H1 (cell line): ENCODE results near the gene RELN. TPM values are rescaled to one million over a fixed set of nuclear protein-coding genes. Genes with fewer than 3 reads are reported as not detected.

Experiments used
- CTCF ChIA-PET: fragments of 300-600 bp; sonication (Branson Sonifier 250); formaldehyde crosslinking; loops from one replicate; lab custom pipeline; 2021; ENCODE audit not compliant: partially characterized antibody; lab: Charles Lee
- POLR2A ChIA-PET: fragments of 300-600 bp; sonication (Branson Sonifier 250); formaldehyde crosslinking; loops from one replicate; lab custom pipeline; 2021; ENCODE audit warnings: inconsistent platforms; ENCODE audit not compliant: partially characterized antibody; lab: Charles Lee
- DNase-seq, 2 experiments: peaks; one replicate each; pipeline versions ENCODE4 v3.0.0 to v3.0.0-alpha.2; 2010 to 2022; ENCODE audit warnings: low spot score in 2 of 2, low read depth in 1 of 2, mixed read lengths in 1 of 2
- FAIRE-seq: peaks from 2 replicates; lab custom pipeline; 2011; peaks lifted over from hg19 to GRCh38; lab: Jason Lieb, UNC
- H2AFZ ChIP-seq: 2 replicates; pipeline ENCODE4 v1.8.1; 2012; ENCODE audit warnings: low read length, inconsistent platforms
- H2AK5ac ChIP-seq: 2 replicates; pipeline ENCODE4 v1.6.1; 2013; ENCODE audit warnings: low read depth, low read length
- H2BK120ac ChIP-seq: replicated peaks from 2 replicates; pipeline ENCODE3; 2013; ENCODE audit warnings: low read depth, low read length, inconsistent platforms
- H2BK12ac ChIP-seq: 2 replicates; pipeline ENCODE4 v1.6.1; 2013; ENCODE audit warnings: low read depth, low read length
- H2BK15ac ChIP-seq: 2 replicates; pipeline ENCODE4 v1.6.1; 2013; ENCODE audit warnings: low read length
- H2BK20ac ChIP-seq: 2 replicates; pipeline ENCODE4 v1.6.1; 2013; ENCODE audit warnings: low read length
- H2BK5ac ChIP-seq: 2 replicates; pipeline ENCODE4 v1.6.1; 2013; ENCODE audit warnings: low read depth, low read length
- H3K14ac ChIP-seq: 2 replicates; pipeline ENCODE4 v1.6.1; 2013; ENCODE audit warnings: inconsistent platforms; ENCODE audit not compliant: insufficient read length
- H3K18ac ChIP-seq: 2 replicates; pipeline ENCODE4 v1.6.1; 2013; ENCODE audit warnings: low read length; ENCODE audit errors: extremely low read depth
- H3K23ac ChIP-seq: 2 replicates; pipeline ENCODE4 v1.6.1; 2013; ENCODE audit warnings: inconsistent platforms; ENCODE audit not compliant: insufficient read length
- H3K23me2 ChIP-seq: 2 replicates; pipeline ENCODE4 v1.6.1; 2013; ENCODE audit warnings: low read depth, low read length
- H3K27ac ChIP-seq: 2 replicates; pipeline ENCODE4 v1.6.1; 2011; ENCODE audit warnings: low read depth, low read length, inconsistent platforms
- H3K27me3 ChIP-seq, 4 experiments: replicated peaks in 1 of 4; 1 replicate in 1 of 4; 2 replicates in 3 of 4; pipeline versions ENCODE4 v1.6.1 to v1.8.1; 2011 to 2013; ENCODE audit warnings: low read length in 3 of 4, mild to moderate bottlenecking in 3 of 4, inconsistent platforms in 2 of 4, mixed read lengths in 2 of 4, moderate library complexity in 1 of 4; ENCODE audit not compliant: control insufficient read depth in 3 of 4, insufficient read depth in 3 of 4; ENCODE audit errors: extremely low read depth in 1 of 4
- H3K36me3 ChIP-seq, 4 experiments: 2 replicates each; pipeline versions ENCODE4 v1.6.1 to v1.8.1; 2011 to 2013; ENCODE audit warnings: mild to moderate bottlenecking in 4 of 4, low read length in 3 of 4, moderate library complexity in 2 of 4, control low read depth in 1 of 4, inconsistent platforms in 1 of 4; ENCODE audit not compliant: insufficient read depth in 4 of 4, control insufficient read depth in 2 of 4
- H3K4ac ChIP-seq: replicated peaks from 2 replicates; pipeline ENCODE3; 2013; ENCODE audit warnings: low read length, low read depth, mixed read lengths, inconsistent platforms; ENCODE audit not compliant: insufficient read length
- H3K4me1 ChIP-seq, 4 experiments: replicated peaks in 1 of 4; 1 replicate in 1 of 4; 2 replicates in 3 of 4; pipeline versions ENCODE4 v1.6.1 to v1.8.1; 2011 to 2013; ENCODE audit warnings: low read length in 3 of 4, inconsistent platforms in 2 of 4, mixed read lengths in 1 of 4; ENCODE audit not compliant: insufficient read depth in 4 of 4, control insufficient read depth in 3 of 4
- H3K4me2 ChIP-seq, 2 experiments: 2 replicates each; pipeline versions ENCODE4 v1.6.1 to v1.8.1; 2011 to 2013; ENCODE audit warnings: low read depth in 2 of 2, low read length in 2 of 2, control low read depth in 1 of 2, inconsistent platforms in 1 of 2, mild to moderate bottlenecking in 1 of 2; ENCODE audit not compliant: insufficient read depth in 1 of 2
- H3K4me3 ChIP-seq, 4 experiments: fragments of 200-600, 300-600 bp in 1 of 4; sonication (generic), shearing (Covaris generic), sonication (Bioruptor Twin) in 1 of 4; 2 replicates each; pipeline versions ENCODE4 v1.5.1 to v1.8.1; 2011 to 2016; ENCODE audit warnings: low read length in 4 of 4, low read depth in 3 of 4, control low read depth in 2 of 4, inconsistent platforms in 2 of 4, mild to moderate bottlenecking in 2 of 4, mixed read lengths in 1 of 4, moderate library complexity in 1 of 4; ENCODE audit not compliant: insufficient read depth in 2 of 4; ENCODE audit errors: extremely low read depth in 1 of 4
- H3K56ac ChIP-seq: replicated peaks from 2 replicates; pipeline ENCODE3; 2013; ENCODE audit warnings: low read depth, mild to moderate bottlenecking, mixed read lengths, low read length, inconsistent platforms; ENCODE audit not compliant: insufficient read length
- H3K79me1 ChIP-seq: 2 replicates; pipeline ENCODE4 v1.6.1; 2013; ENCODE audit warnings: low read depth, low read length, control low read depth
- H3K79me2 ChIP-seq, 2 experiments: 2 replicates each; pipeline versions ENCODE4 v1.6.1 to v1.8.1; 2012 to 2013; ENCODE audit warnings: low read length in 2 of 2, mild to moderate bottlenecking in 2 of 2, inconsistent platforms in 1 of 2; ENCODE audit not compliant: insufficient read depth in 2 of 2, control insufficient read depth in 1 of 2
- H3K9ac ChIP-seq, 4 experiments: replicated peaks in 1 of 4; 1 replicate in 1 of 4; 2 replicates in 3 of 4; pipeline versions ENCODE4 v1.6.1 to v1.8.1; 2011 to 2013; ENCODE audit warnings: low read depth in 3 of 4, low read length in 3 of 4, control low read depth in 2 of 4, mild to moderate bottlenecking in 2 of 4, moderate library complexity in 2 of 4, inconsistent platforms in 1 of 4; ENCODE audit errors: extremely low read depth in 1 of 4
- H3K9me3 ChIP-seq, 2 experiments: 2 replicates each; pipeline versions ENCODE4 v1.6.1 to v1.8.1; 2012 to 2013; ENCODE audit warnings: mild to moderate bottlenecking in 2 of 2, moderate library complexity in 2 of 2, control low read depth in 1 of 2, inconsistent platforms in 1 of 2, low read depth in 1 of 2, low read length in 1 of 2, mixed read lengths in 1 of 2; ENCODE audit not compliant: insufficient read depth in 2 of 2
- H4K20me1 ChIP-seq, 2 experiments: replicated peaks in 1 of 2; 2 replicates each; pipeline versions ENCODE3 to v1.8.1; 2011 to 2013; ENCODE audit warnings: inconsistent platforms in 2 of 2, low read length in 2 of 2, mild to moderate bottlenecking in 1 of 2; ENCODE audit not compliant: insufficient read depth in 2 of 2, control insufficient read depth in 1 of 2
- H4K5ac ChIP-seq: 2 replicates; pipeline ENCODE4 v1.6.1; 2013; ENCODE audit warnings: low read length, low read depth, mixed read lengths, inconsistent platforms; ENCODE audit not compliant: insufficient read length
- H4K8ac ChIP-seq: 2 replicates; pipeline ENCODE4 v1.8.0; 2013; ENCODE audit warnings: mild to moderate bottlenecking, moderate library complexity, low read length, inconsistent platforms; ENCODE audit not compliant: insufficient read depth; ENCODE audit errors: extremely low read depth
- H4K91ac ChIP-seq: replicated peaks from 2 replicates; pipeline ENCODE3; 2013; ENCODE audit warnings: low read length, mixed read lengths, inconsistent platforms; ENCODE audit not compliant: insufficient read length
- BACH1 ChIP-seq: IDR thresholded peaks from 2 replicates; pipeline ENCODE4 v1.6.1; 2012; ENCODE audit warnings: low read length, improper control_type of control experiment
- BRCA1 ChIP-seq: IDR thresholded peaks from 2 replicates; pipeline ENCODE4 v1.6.1; 2012; ENCODE audit warnings: low read depth, low read length, improper control_type of control experiment
- CBX8 ChIP-seq: fragments of 300-800, 300-1000 bp; sonication (generic); IDR thresholded peaks from 2 replicates; pipeline ENCODE4 v1.7.1; 2016; ENCODE audit warnings: low read depth, low read length, borderline replicate concordance
- CHD1 ChIP-seq: IDR thresholded peaks from 2 replicates; pipeline ENCODE4 v1.6.1; 2012; ENCODE audit warnings: low read depth, low read length, improper control_type of control experiment
- CREB1 ChIP-seq: IDR thresholded peaks from 2 replicates; pipeline ENCODE4 v1.6.1; 2012; ENCODE audit warnings: inconsistent platforms
- JUN ChIP-seq: IDR thresholded peaks from 2 replicates; pipeline ENCODE4 v1.6.1; 2011; ENCODE audit warnings: low read depth, mild to moderate bottlenecking, improper control_type of control experiment, low read length
- KDM1A ChIP-seq: fragments of 200-600, 300-600 bp; sonication (generic); IDR thresholded peaks from 2 replicates; pipeline ENCODE4 v1.7.1; 2016; ENCODE audit warnings: mild to moderate bottlenecking, low read length, borderline replicate concordance
- KDM4A ChIP-seq: IDR thresholded peaks from one replicate; pipeline ENCODE4 v1.7.1; 2012; ENCODE audit warnings: low read depth, mild to moderate bottlenecking, moderate library complexity, low read length, inconsistent platforms; ENCODE audit not compliant: severe bottlenecking
- KDM5A ChIP-seq: fragments of 200-600 bp; IDR thresholded peaks from 2 replicates; pipeline ENCODE4 v1.7.1; 2012; ENCODE audit warnings: mild to moderate bottlenecking, low read length, inconsistent platforms, mixed read lengths
- MAX ChIP-seq: IDR thresholded peaks from 2 replicates; pipeline ENCODE4 v1.6.1; 2012; ENCODE audit warnings: inconsistent platforms
- POLR2AphosphoS5 ChIP-seq: IDR thresholded peaks from 2 replicates; pipeline ENCODE4 v1.6.1; 2011; ENCODE audit warnings: low read depth, low read length
- POU5F1 ChIP-seq: IDR thresholded peaks from 2 replicates; pipeline ENCODE4 v1.6.1; 2011; ENCODE audit warnings: low read depth, mild to moderate bottlenecking, low read length, moderate library complexity
- RXRA ChIP-seq: IDR thresholded peaks from 2 replicates; pipeline ENCODE4 v1.6.1; 2011; ENCODE audit warnings: low read depth, mild to moderate bottlenecking, low read length, moderate library complexity; ENCODE audit not compliant: insufficient read depth
- SAP30 ChIP-seq: fragments of 300-600 bp; sonication (generic); IDR thresholded peaks from 2 replicates; pipeline ENCODE4 v1.7.1; 2012; ENCODE audit warnings: low read length, moderate library complexity, mild to moderate bottlenecking, inconsistent platforms; ENCODE audit not compliant: insufficient read depth, insufficient replicate concordance
- SIN3A ChIP-seq, 2 experiments: IDR thresholded peaks in 1 of 2; conservative IDR thresholded peaks in 1 of 2; 2 replicates each; pipeline ENCODE4 v1.6.1; 2011 to 2012; ENCODE audit warnings: low read length in 2 of 2, improper control_type of control experiment in 1 of 2, low read depth in 1 of 2, mild to moderate bottlenecking in 1 of 2
- SUZ12 ChIP-seq: fragments of 200-600 bp; sonication (generic); IDR thresholded peaks from 2 replicates; pipeline ENCODE4 v1.6.1; 2012; ENCODE audit warnings: mild to moderate bottlenecking, inconsistent platforms, low read length, moderate library complexity, mixed read lengths
- WGBS, 2 experiments: shearing (Covaris generic) in 1 of 2; methylation state at CpG; one replicate each; pipeline versions ENCODE4 v1.1.6 to v1.1.7; 2013 to 2015; ENCODE audit warnings: low lambda C conversion rate in 2 of 2, mixed read lengths in 2 of 2, inconsistent platforms in 1 of 2, low coverage in 1 of 2, missing lambda C conversion rate in 1 of 2; ENCODE audit not compliant: insufficient replicate concordance in 2 of 2, insufficient coverage in 1 of 2, insufficient read length in 1 of 2; ENCODE audit errors: extremely low coverage in 1 of 2, missing lambda C conversion rate in 1 of 2; 5-methylcytosine and 5-hydroxymethylcytosine counted together
- polyA plus RNA-seq, 7 experiments: library from polyadenylated mRNA; depleted of rRNA in 3 of 7; stranded (reverse) in 5 of 7; unstranded in 2 of 7; fragments of >200 nt in 5 of 7; fragments of 200-250 nt in 2 of 7; gene quantifications; 1 replicate in 5 of 7; 2 replicates in 1 of 7; 4 replicates in 1 of 7; pipeline versions ENCODE4 v1.2.1 to v1.2.3, GENCODE V29; 2011 to 2013; ENCODE audit warnings: missing spikeins in 2 of 7, mixed read lengths in 2 of 7
- total RNA-seq: library from RNA; stranded (reverse); fragmentation: NEBNext Ultra II Directional; extraction: Animal tissue kit (Norgen Biotek cat#: 25700); gene quantifications from 2 replicates; pipeline ENCODE4 v1.2.1, GENCODE V29; 2021

The RELN gene
- total and polyA plus RNA-seq, 2 of the 8 experiments (the other 6 are each of a cell fraction or from before 2014, with no cell fraction given): 0.03 to 0.07 TPM

- ChIA-PET CTCF (no interaction called here), POLR2A (no interaction called here)
- Histone ChIP-seq H3K4me3 (no peak overlapping the region), H3K14ac (no peak overlapping the region), H3K36me3 (no peaks in the 10 kb centered on the region), H3K4me2 (no peak overlapping the region), H3K23ac (no peak overlapping the region), H4K5ac (no peak overlapping the region), H4K8ac (no peak overlapping the region), H3K23me2 (no peaks in the 10 kb centered on the region), H3K18ac (no peak overlapping the region), H2BK5ac (no peak overlapping the region), H2BK15ac (no peak overlapping the region), H2AK5ac (no peak overlapping the region), H3K27me3 (no peaks in the 10 kb centered on the region), H3K9me3 (no peaks in the 10 kb centered on the region), H3K56ac (no peak overlapping the region), H3K9ac (no peak overlapping the region), H2BK20ac (no peak overlapping the region), H3K4ac (no peak overlapping the region), H3K79me1 (no peaks in the 10 kb centered on the region), H2AFZ (no peak overlapping the region), H3K4me1 (no peaks in the 10 kb centered on the region), H3K27ac (no peak overlapping the region), H4K91ac (no peak overlapping the region), H3K79me2 (no peaks in the 10 kb centered on the region), H2BK12ac (no peak overlapping the region), H2BK120ac (no peak overlapping the region), H4K20me1 (no peaks in the 10 kb centered on the region)
- DNase-seq (no peak), FAIRE-seq (no peak)
- TF ChIP-seq MAX: no peak
- TF ChIP-seq CHD1: no peak
- no peak for TF ChIP-seq RXRA
- TF ChIP-seq JUN: no peak
- no peak for TF ChIP-seq POLR2AphosphoS5
- no peak for TF ChIP-seq SAP30
- TF ChIP-seq KDM4A: no peak
- TF ChIP-seq BRCA1: no peak
- no peak for TF ChIP-seq CBX8
- TF ChIP-seq POU5F1: no peak
- TF ChIP-seq CREB1: no peak
- no peak for TF ChIP-seq SUZ12
- TF ChIP-seq KDM5A: no peak
- TF ChIP-seq SIN3A (conservative IDR thresholded peaks at IDR 0.05 in 1 of 2, IDR thresholded peaks at IDR 0.05 in 1 of 2; ENCODE audit: low read depth in 1 of 2, low read length in 2 of 2): no peak
- TF ChIP-seq BACH1: no peak
- TF ChIP-seq KDM1A: no peak
- 92% methylated on average over 4 of the region's 4 CpGs; no CpG with 5 or more reads in 1 of the 2 experiments for WGBS, 2 experiments
These were observed 278.0 kb downstream of the RELN start for GRCh38 chr7:103711413-103711812.
